IMR-90 (cell line): Measurements from ENCODE around the gene PTPRN2. TPM values are rescaled to one million over a fixed set of nuclear protein-coding genes. Genes with fewer than 3 reads are reported as not detected.

Experiments
- ATAC-seq: fragments of 200-7000 bp; cut with Tn5 transposase; 2 replicates; pipeline ENCODE4 v1.9.1; 2020; ENCODE audit warnings: low read depth, mild to moderate bottlenecking, moderate library complexity
- BruUV-seq: library from RNA; stranded (reverse); fragments of 400-500 nt; replicated peaks from 2 replicates; lab custom pipeline; 2021; lab: Mats Ljungman, UMichigan
- CTCF ChIA-PET: fragments of 300-600 bp; formaldehyde crosslinking; extraction: SDS; loops from one replicate; lab custom pipeline; 2021; ENCODE audit warnings: antibody characterized with exemption; lab: Yijun Ruan, JAX
- POLR2A ChIA-PET: fragments of 300-600 bp; sonication (Branson Sonifier 250); formaldehyde crosslinking; loops from one replicate; lab custom pipeline; 2022; ENCODE audit warnings: antibody characterized with exemption; ENCODE audit not compliant: unreplicated experiment; lab: Charles Lee
- DNase-seq: peaks from one replicate; pipeline ENCODE4 v3.0.0; 2013
- H2AFZ ChIP-seq: replicated peaks from 2 replicates; pipeline ENCODE3; 2013; ENCODE audit warnings: low read length, mild to moderate bottlenecking; ENCODE audit not compliant: poor library complexity
- H2AK5ac ChIP-seq: 2 replicates; pipeline ENCODE4 v1.6.1; 2013; ENCODE audit warnings: low read depth, low read length, inconsistent platforms
- H2AK9ac ChIP-seq: replicated peaks from 2 replicates; pipeline ENCODE3; 2013; ENCODE audit warnings: mild to moderate bottlenecking, low read depth, low read length, moderate library complexity; ENCODE audit not compliant: poor library complexity
- H2BK120ac ChIP-seq: 2 replicates; pipeline ENCODE4 v1.6.1; 2013; ENCODE audit warnings: low read depth, low read length, inconsistent platforms
- H2BK15ac ChIP-seq: 3 replicates; pipeline ENCODE4 v1.6.1; 2013; ENCODE audit warnings: low read depth, low read length, inconsistent platforms
- H2BK20ac ChIP-seq: 2 replicates; pipeline ENCODE4 v1.6.1; 2013; ENCODE audit warnings: low read depth, mild to moderate bottlenecking, inconsistent platforms, low read length, moderate library complexity
- H2BK5ac ChIP-seq: 2 replicates; pipeline ENCODE4 v1.6.1; 2013; ENCODE audit warnings: mild to moderate bottlenecking, low read depth, low read length, inconsistent platforms; ENCODE audit not compliant: poor library complexity, severe bottlenecking
- H3K14ac ChIP-seq: replicated peaks from 2 replicates; pipeline ENCODE4 v1.6.1; 2013; ENCODE audit warnings: low read depth, low read length, inconsistent platforms
- H3K18ac ChIP-seq: 2 replicates; pipeline ENCODE4 v1.6.1; 2013; ENCODE audit warnings: low read depth, low read length, control low read depth
- H3K23ac ChIP-seq: 2 replicates; pipeline ENCODE4 v1.6.1; 2013; ENCODE audit warnings: low read depth, low read length, inconsistent platforms
- H3K27ac ChIP-seq: 2 replicates; pipeline ENCODE4 v1.5.1; 2013; ENCODE audit warnings: mild to moderate bottlenecking, control low read depth, low read length; ENCODE audit not compliant: insufficient read depth
- H3K27me3 ChIP-seq: 2 replicates; pipeline ENCODE4 v1.6.1; 2013; ENCODE audit warnings: low read length; ENCODE audit not compliant: control insufficient read depth, insufficient read depth
- H3K36me3 ChIP-seq: 2 replicates; pipeline ENCODE4 v1.6.1; 2013; ENCODE audit warnings: low read length, mixed read lengths; ENCODE audit not compliant: control insufficient read depth, insufficient read depth
- H3K4ac ChIP-seq: 2 replicates; pipeline ENCODE4 v1.6.1; 2013; ENCODE audit warnings: low read depth, low read length, inconsistent platforms
- H3K4me1 ChIP-seq: 2 replicates; pipeline ENCODE4 v1.6.1; 2013; ENCODE audit warnings: low read length, mixed read lengths; ENCODE audit not compliant: control insufficient read depth, insufficient read depth
- H3K4me2 ChIP-seq: 2 replicates; pipeline ENCODE4 v1.6.1; 2013; ENCODE audit warnings: low read depth, mild to moderate bottlenecking, control low read depth, low read length, moderate library complexity
- H3K4me3 ChIP-seq: 2 replicates; pipeline ENCODE4 v1.5.1; 2013; ENCODE audit warnings: low read depth, mild to moderate bottlenecking, control low read depth, low read length, moderate library complexity; ENCODE audit not compliant: insufficient read depth
- H3K56ac ChIP-seq: 2 replicates; pipeline ENCODE4 v1.6.1; 2013; ENCODE audit warnings: low read length, inconsistent platforms; ENCODE audit not compliant: insufficient read depth; ENCODE audit errors: extremely low read depth
- H3K79me1 ChIP-seq, 2 experiments: 2 replicates each; pipeline ENCODE4 v1.6.1; 2013; ENCODE audit warnings: low read length in 2 of 2, inconsistent platforms in 1 of 2, low read depth in 1 of 2
- H3K9ac ChIP-seq: 2 replicates; pipeline ENCODE4 v1.6.1; 2013; ENCODE audit warnings: low read depth, low read length, control low read depth
- H3K9me1 ChIP-seq: 2 replicates; pipeline ENCODE4 v1.6.1; 2013; ENCODE audit warnings: low read length, inconsistent platforms; ENCODE audit not compliant: insufficient read depth
- H3K9me3 ChIP-seq: 2 replicates; pipeline ENCODE4 v1.6.1; 2013; ENCODE audit warnings: low read length; ENCODE audit not compliant: control insufficient read depth, insufficient read depth
- H4K20me1 ChIP-seq: 2 replicates; pipeline ENCODE4 v1.6.1; 2013; ENCODE audit warnings: low read length, inconsistent platforms; ENCODE audit not compliant: insufficient read depth
- H4K5ac ChIP-seq: 2 replicates; pipeline ENCODE4 v1.6.1; 2013; ENCODE audit warnings: mild to moderate bottlenecking, low read depth, low read length, control low read depth
- H4K8ac ChIP-seq, 2 experiments: 2 replicates each; pipeline ENCODE4 v1.6.1; 2013; ENCODE audit warnings: low read depth in 2 of 2, low read length in 2 of 2, control low read depth in 1 of 2, inconsistent platforms in 1 of 2
- H4K91ac ChIP-seq: 2 replicates; pipeline ENCODE4 v1.6.1; 2013; ENCODE audit warnings: low read depth, low read length, inconsistent platforms; ENCODE audit not compliant: insufficient read depth
- CHD1 ChIP-seq: IDR thresholded peaks from 2 replicates; pipeline ENCODE4 v1.6.1; 2012; ENCODE audit warnings: low read depth, low read length, improper control_type of control experiment
- MAZ ChIP-seq: IDR thresholded peaks from 2 replicates; pipeline ENCODE4 v1.6.1; 2012; ENCODE audit warnings: low read depth, mild to moderate bottlenecking, low read length, improper control_type of control experiment, moderate library complexity, borderline replicate concordance
- POLR2A ChIP-seq: IDR thresholded peaks from 2 replicates; pipeline ENCODE4 v1.6.1; 2012; ENCODE audit warnings: mild to moderate bottlenecking, low read depth, low read length
- WGBS, 2 experiments: methylation state at CpG; one replicate each; pipeline versions ENCODE4 v1.1.5 to v1.1.7; 2013; ENCODE audit warnings: missing lambda C conversion rate in 2 of 2; ENCODE audit not compliant: insufficient read length in 1 of 2; ENCODE audit errors: extremely low coverage in 2 of 2; 5-methylcytosine and 5-hydroxymethylcytosine counted together
- dilution Hi-C: fragments of 300-500 bp; cut with HindIII; formaldehyde crosslinking; loops from one replicate; pipeline ENCODE4 v1.14.3; 2018; ENCODE audit warnings: low sequenced_read_pairs; ENCODE audit not compliant: unreplicated experiment
- in situ Hi-C: fragments of 300-500 bp; cut with MboI; formaldehyde crosslinking; loops from 3 replicates; pipeline ENCODE4 v1.14.3; 2019; ENCODE audit warnings: low sequenced_read_pairs, inconsistent platforms, mixed read lengths
- intact Hi-C: fragments of 100-400 bp; cut with micrococcal nuclease; formaldehyde crosslinking; loops from 2 replicates; pipeline ENCODE4 v1.10.0; 2022
- polyA plus RNA-seq, 3 experiments: library from polyadenylated mRNA; depleted of rRNA; stranded (reverse); fragments of >200 nt; gene quantifications; 2 replicates each; pipeline ENCODE4 v1.2.3, GENCODE V29; 2012; ENCODE audit warnings: low replicate concordance in 1 of 3
- total RNA-seq: library from RNA; depleted of rRNA; stranded (reverse); fragments of >200 nt; gene quantifications from 2 replicates; pipeline ENCODE4 v1.2.3, GENCODE V29; 2012

Gene PTPRN2
- total and polyA plus RNA-seq, 2 of the 4 experiments (the other 2 are of a cell fraction), result 0.03 TPM; not detected in 1

GRCh38 chr7:157499835-157500153 lies 1087.8 kb downstream of the PTPRN2 start:
- no peak overlapping the region for H4K8ac ChIP-seq
- H2BK5ac ChIP-seq, result no peak overlapping the region
- no peak overlapping the region for H3K4ac ChIP-seq
- H3K9ac ChIP-seq, result no peak overlapping the region
- ATAC-seq, result no peak
- in situ Hi-C loops (no loop called here), intact Hi-C loops (no loop called here), dilution Hi-C loops (no loop called here)
- H2AK9ac ChIP-seq, result no peak overlapping the region
- H3K56ac ChIP-seq, result no peak overlapping the region
- no peak overlapping the region for H3K14ac ChIP-seq
- peaks cover 38% of the 10 kb centered on the region for H3K9me3 ChIP-seq
- no peaks in the 10 kb centered on the region for H3K9me1 ChIP-seq
- H3K23ac ChIP-seq, result no peak overlapping the region
- no peak overlapping the region for H4K5ac ChIP-seq
- CTCF ChIA-PET, result no interaction called here
- no peak overlapping the region for H2AFZ ChIP-seq
- H3K79me1 ChIP-seq, result no peaks in the 10 kb centered on the region
- H2BK15ac ChIP-seq, result no peak overlapping the region
- no peaks in the 10 kb centered on the region for H3K27me3 ChIP-seq
- H2BK20ac ChIP-seq, result no peak overlapping the region
- no peaks in the 10 kb centered on the region for H3K4me1 ChIP-seq
- H4K20me1 ChIP-seq, result no peaks in the 10 kb centered on the region
- H4K91ac ChIP-seq, result no peak overlapping the region
- no peak overlapping the region for H3K4me2 ChIP-seq
- TF ChIP-seq CHD1 (no peak), MAZ (no peak), POLR2A (no peak)
- no CpG with 5 or more reads among the region's 9 CpGs for WGBS, 2 experiments
- no peak overlapping the region for H2AK5ac ChIP-seq
- POLR2A ChIA-PET, result no interaction called here
- no peak for DNase-seq
- H3K18ac ChIP-seq, result no peak overlapping the region
- no peak overlapping the region for H3K27ac ChIP-seq
- H3K4me3 ChIP-seq, result no peak overlapping the region
- no peak overlapping the region for H2BK120ac ChIP-seq
- BruUV-seq, result no TSS peak
- H3K36me3 ChIP-seq, result no peaks in the 10 kb centered on the region
